ENCODE results near the gene TMEM17. TPM values are rescaled to one million over a fixed set of nuclear protein-coding genes. Genes with fewer than 3 reads are reported as not detected.
A peak's percentile ranks its signal among the peaks of the same experiment; 100 is the strongest.

The TMEM17 gene
- total and polyA plus RNA-seq, 2 of the 13 experiments (the other 11 are each of a cell fraction or from before 2014, with no cell fraction given), result 0.22 to 0.50 TPM

DNA sequence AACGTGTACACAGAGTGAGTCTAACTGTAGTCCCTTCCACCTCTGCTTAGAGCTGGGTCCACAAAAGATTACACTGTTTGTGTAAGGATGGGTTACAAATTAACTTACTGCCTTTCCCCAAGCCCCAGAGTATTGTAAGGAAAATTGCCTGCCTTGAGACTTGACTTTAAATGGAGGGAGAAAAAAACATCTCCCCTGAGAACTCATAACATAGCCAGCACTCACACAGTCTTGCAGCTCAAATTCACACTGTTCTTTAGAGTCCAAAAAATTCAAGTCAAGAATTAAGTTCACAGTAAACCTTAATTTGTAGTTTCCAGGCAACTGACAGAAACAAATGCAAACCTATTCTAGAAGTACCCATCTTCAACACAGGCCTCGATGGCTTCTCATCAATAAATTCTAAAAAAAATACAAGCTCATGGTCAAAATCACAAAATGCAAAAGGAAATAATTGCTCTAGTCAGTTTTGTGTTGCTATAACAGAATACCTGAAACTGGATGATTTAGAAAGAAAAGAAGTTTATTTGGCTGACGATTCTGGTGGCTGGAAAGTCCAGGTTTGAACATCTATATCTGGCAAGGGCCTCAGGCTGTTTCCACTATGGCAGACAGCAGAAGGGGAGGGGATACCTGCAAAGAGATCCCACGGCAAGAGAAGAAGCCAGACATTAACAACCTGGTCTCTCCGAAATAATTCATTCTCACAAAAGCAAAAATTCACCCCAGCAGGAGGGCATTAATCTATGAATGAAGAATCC, 34.6 kb upstream of the TMEM17 start (continued):
- TF ChIP-seq ZNF3 (CRISPR knock-in tag; IDR thresholded peaks at IDR 0.05), result no peak
- TF ChIP-seq SP2 (CRISPR knock-in tag; IDR thresholded peaks at IDR 0.05), result no peak
- no peak for TF ChIP-seq EED (CRISPR knock-in tag; IDR thresholded peaks at IDR 0.05)
- TF ChIP-seq, protein P1, sequence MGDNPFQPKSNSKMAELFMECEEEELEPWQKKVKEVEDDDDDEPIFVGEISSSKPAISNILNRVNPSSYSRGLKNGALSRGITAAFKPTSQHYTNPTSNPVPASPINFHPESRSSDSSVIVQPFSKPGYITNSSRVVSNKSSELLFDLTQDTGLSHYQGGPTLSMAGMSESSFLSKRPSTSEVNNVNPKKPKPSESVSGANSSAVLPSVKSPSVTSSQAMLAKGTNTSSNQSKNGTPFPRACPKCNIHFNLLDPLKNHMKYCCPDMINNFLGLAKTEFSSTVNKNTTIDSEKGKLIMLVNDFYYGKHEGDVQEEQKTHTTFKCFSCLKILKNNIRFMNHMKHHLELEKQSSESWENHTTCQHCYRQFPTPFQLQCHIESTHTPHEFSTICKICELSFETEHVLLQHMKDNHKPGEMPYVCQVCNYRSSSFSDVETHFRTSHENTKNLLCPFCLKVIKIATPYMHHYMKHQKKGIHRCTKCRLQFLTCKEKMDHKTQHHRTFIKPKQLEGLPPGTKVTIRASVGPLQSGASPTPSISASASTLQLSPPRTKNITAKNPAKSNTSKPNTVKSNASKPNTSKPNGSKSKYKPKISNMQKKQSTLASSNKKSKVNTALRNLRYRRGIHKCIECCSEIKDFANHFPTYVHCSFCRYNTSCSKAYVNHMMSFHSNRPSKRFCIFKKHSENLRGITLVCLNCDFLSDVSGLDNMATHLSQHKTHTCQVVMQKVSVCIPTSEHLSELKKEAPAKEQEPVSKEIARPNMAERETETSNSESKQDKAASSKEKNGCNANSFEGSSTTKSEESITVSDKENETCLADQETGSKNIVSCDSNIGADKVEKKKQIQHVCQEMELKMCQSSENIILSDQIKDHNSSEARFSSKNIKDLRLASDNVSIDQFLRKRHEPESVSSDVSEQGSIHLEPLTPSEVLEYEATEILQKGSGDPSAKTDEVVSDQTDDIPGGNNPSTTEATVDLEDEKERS (CRISPR knock-in tag; IDR thresholded peaks at IDR 0.05), result peak; percentile 82
- TF ChIP-seq, protein P2, sequence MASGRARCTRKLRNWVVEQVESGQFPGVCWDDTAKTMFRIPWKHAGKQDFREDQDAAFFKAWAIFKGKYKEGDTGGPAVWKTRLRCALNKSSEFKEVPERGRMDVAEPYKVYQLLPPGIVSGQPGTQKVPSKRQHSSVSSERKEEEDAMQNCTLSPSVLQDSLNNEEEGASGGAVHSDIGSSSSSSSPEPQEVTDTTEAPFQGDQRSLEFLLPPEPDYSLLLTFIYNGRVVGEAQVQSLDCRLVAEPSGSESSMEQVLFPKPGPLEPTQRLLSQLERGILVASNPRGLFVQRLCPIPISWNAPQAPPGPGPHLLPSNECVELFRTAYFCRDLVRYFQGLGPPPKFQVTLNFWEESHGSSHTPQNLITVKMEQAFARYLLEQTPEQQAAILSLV (CRISPR knock-in tag; IDR thresholded peaks at IDR 0.05; ENCODE audit: borderline replicate concordance), result no peak
- TF ChIP-seq RARG (CRISPR knock-in tag; IDR thresholded peaks at IDR 0.05; ENCODE audit: low read depth), result 0 out of 2 replicates have a peak, but pooled peaks have one; percentile 69
- no peak for TF ChIP-seq ZNF552 (CRISPR knock-in tag; IDR thresholded peaks at IDR 0.05; ENCODE audit: borderline replicate concordance)
- TF ChIP-seq ZMYM2 (CRISPR knock-in tag; IDR thresholded peaks at IDR 0.05), result peak; percentile 36; the same call in 1 of the 2 replicates
- no peak for TF ChIP-seq LCORL (IDR thresholded peaks at IDR 0.05)
- peak; percentile 47 for TF ChIP-seq LCORL (CRISPR knock-in tag; IDR thresholded peaks at IDR 0.05)
- no peak for TF ChIP-seq ZFP41 (CRISPR knock-in tag; IDR thresholded peaks at IDR 0.05; ENCODE audit: borderline replicate concordance)
- TF ChIP-seq, protein P3, sequence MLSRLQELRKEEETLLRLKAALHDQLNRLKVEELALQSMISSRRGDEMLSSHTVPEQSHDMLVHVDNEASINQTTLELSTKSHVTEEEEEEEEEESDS (CRISPR knock-in tag; IDR thresholded peaks at IDR 0.05; ENCODE audit: borderline replicate concordance), result no peak
- TF ChIP-seq, protein P4, sequence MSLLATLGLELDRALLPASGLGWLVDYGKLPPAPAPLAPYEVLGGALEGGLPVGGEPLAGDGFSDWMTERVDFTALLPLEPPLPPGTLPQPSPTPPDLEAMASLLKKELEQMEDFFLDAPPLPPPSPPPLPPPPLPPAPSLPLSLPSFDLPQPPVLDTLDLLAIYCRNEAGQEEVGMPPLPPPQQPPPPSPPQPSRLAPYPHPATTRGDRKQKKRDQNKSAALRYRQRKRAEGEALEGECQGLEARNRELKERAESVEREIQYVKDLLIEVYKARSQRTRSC (CRISPR knock-in tag; IDR thresholded peaks at IDR 0.05; ENCODE audit: low read depth), result no peak
- TF ChIP-seq, protein P5, sequence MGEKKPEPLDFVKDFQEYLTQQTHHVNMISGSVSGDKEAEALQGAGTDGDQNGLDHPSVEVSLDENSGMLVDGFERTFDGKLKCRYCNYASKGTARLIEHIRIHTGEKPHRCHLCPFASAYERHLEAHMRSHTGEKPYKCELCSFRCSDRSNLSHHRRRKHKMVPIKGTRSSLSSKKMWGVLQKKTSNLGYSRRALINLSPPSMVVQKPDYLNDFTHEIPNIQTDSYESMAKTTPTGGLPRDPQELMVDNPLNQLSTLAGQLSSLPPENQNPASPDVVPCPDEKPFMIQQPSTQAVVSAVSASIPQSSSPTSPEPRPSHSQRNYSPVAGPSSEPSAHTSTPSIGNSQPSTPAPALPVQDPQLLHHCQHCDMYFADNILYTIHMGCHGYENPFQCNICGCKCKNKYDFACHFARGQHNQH (CRISPR knock-in tag; IDR thresholded peaks at IDR 0.05), result peak; percentile 70
- TF ChIP-seq KDM1A (CRISPR knock-in tag; IDR thresholded peaks at IDR 0.05), result 0 out of 2 replicates have a peak, but pooled peaks have one; percentile 54
- TF ChIP-seq SPEN (CRISPR knock-in tag; IDR thresholded peaks at IDR 0.05; ENCODE audit: low read depth), result no peak
- no peak for TF ChIP-seq KAT2B (IDR thresholded peaks at IDR 0.05; ENCODE audit: borderline replicate concordance, low read depth, low read length)
- TF ChIP-seq RFXANK (CRISPR knock-in tag; IDR thresholded peaks at IDR 0.05), result no peak
- no peak for TF ChIP-seq HNRNPK (IDR thresholded peaks at IDR 0.05; ENCODE audit: low read depth, low read length, poor library complexity, severe bottlenecking)
- TF ChIP-seq, protein P6, sequence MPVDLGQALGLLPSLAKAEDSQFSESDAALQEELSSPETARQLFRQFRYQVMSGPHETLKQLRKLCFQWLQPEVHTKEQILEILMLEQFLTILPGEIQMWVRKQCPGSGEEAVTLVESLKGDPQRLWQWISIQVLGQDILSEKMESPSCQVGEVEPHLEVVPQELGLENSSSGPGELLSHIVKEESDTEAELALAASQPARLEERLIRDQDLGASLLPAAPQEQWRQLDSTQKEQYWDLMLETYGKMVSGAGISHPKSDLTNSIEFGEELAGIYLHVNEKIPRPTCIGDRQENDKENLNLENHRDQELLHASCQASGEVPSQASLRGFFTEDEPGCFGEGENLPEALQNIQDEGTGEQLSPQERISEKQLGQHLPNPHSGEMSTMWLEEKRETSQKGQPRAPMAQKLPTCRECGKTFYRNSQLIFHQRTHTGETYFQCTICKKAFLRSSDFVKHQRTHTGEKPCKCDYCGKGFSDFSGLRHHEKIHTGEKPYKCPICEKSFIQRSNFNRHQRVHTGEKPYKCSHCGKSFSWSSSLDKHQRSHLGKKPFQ (CRISPR knock-in tag; IDR thresholded peaks at IDR 0.05; ENCODE audit: insufficient replicate concordance), result no peak
- no peak for TF ChIP-seq MZF1 (CRISPR knock-in tag; IDR thresholded peaks at IDR 0.05; ENCODE audit: borderline replicate concordance)
- peak; percentile 45; the same call in 1 of the 2 replicates for TF ChIP-seq ARNTL (CRISPR knock-in tag; IDR thresholded peaks at IDR 0.05)
- no peak for TF ChIP-seq XRCC5 (optimal IDR thresholded peaks at IDR 0.05; ENCODE audit: low read length)
